Liver (tissue), 9 donors: ENCODE measurements around the gene GAS6. TPM values are rescaled to one million over a fixed set of nuclear protein-coding genes. Genes with fewer than 3 reads are reported as not detected.

ENCODE experiments used
- DNase-seq: peaks from one replicate; pipeline ENCODE4 v3.0.0-alpha.2; 2017; ENCODE audit warnings: low spot score
- H3K27ac ChIP-seq, 2 donors: one replicate each; pipeline ENCODE4 v1.7.0; 2013; ENCODE audit warnings: inconsistent platforms in 2 of 2, low read length in 2 of 2, control low read depth in 1 of 2, low read depth in 1 of 2, mild to moderate bottlenecking in 1 of 2
- H3K27me3 ChIP-seq, 4 donors: one replicate each; pipeline versions ENCODE4 v1.6.1 to v1.7.0; 2013; ENCODE audit warnings: low read length in 3 of 4, inconsistent platforms in 1 of 4, mild to moderate bottlenecking in 1 of 4, moderate library complexity in 1 of 4; ENCODE audit not compliant: control insufficient read depth in 4 of 4, insufficient read depth in 4 of 4
- H3K36me3 ChIP-seq, 4 donors: one replicate each; pipeline versions ENCODE4 v1.6.1 to v1.7.0; 2013; ENCODE audit warnings: low read length in 3 of 4, mild to moderate bottlenecking in 3 of 4, low read depth in 1 of 4, moderate library complexity in 1 of 4; ENCODE audit not compliant: control insufficient read depth in 4 of 4, insufficient read depth in 3 of 4
- H3K4me1 ChIP-seq, 4 donors: one replicate each; pipeline versions ENCODE4 v1.6.1 to v1.7.0; 2013; ENCODE audit warnings: low read length in 3 of 4, mild to moderate bottlenecking in 3 of 4, moderate library complexity in 1 of 4; ENCODE audit not compliant: control insufficient read depth in 4 of 4, insufficient read depth in 4 of 4
- H3K4me3 ChIP-seq, 3 donors: one replicate each; pipeline versions ENCODE4 v1.6.1 to v1.7.0; 2013; ENCODE audit warnings: low read length in 3 of 3, control low read depth in 1 of 3, low read depth in 1 of 3, mild to moderate bottlenecking in 1 of 3
- H3K9ac ChIP-seq, 2 donors: one replicate each; pipeline ENCODE4 v1.7.0; 2013; ENCODE audit warnings: low read length in 2 of 2, mild to moderate bottlenecking in 2 of 2, moderate library complexity in 2 of 2, control low read depth in 1 of 2, low read depth in 1 of 2
- H3K9me3 ChIP-seq, 4 donors: one replicate each; pipeline versions ENCODE4 v1.6.1 to v1.7.0; 2013; ENCODE audit warnings: low read length in 3 of 4; ENCODE audit not compliant: control insufficient read depth in 4 of 4
- ATF3 ChIP-seq: IDR thresholded peaks from 2 replicates; pipeline ENCODE4 v1.6.1; 2016; ENCODE audit warnings: antibody characterized with exemption
- CTCF ChIP-seq: fragments of 150-350 bp; IDR thresholded peaks from 2 replicates; pipeline ENCODE4 v1.5.1; 2017; ENCODE audit warnings: improper control_type of control experiment, low read depth, low read length; ENCODE audit not compliant: missing input control
- EGR1 ChIP-seq, 2 donors: IDR thresholded peaks; 2 replicates each; pipeline ENCODE4 v1.6.1; 2016 to 2018; ENCODE audit warnings: antibody characterized with exemption in 2 of 2, low read depth in 2 of 2
- FOXA1 ChIP-seq: IDR thresholded peaks from 2 replicates; pipeline ENCODE4 v1.6.1; 2016; ENCODE audit warnings: antibody characterized with exemption
- FOXA2 ChIP-seq: IDR thresholded peaks from 2 replicates; pipeline ENCODE4 v1.6.1; 2016; ENCODE audit warnings: antibody characterized with exemption
- HNF4A ChIP-seq, 2 donors: conservative IDR thresholded peaks; 2 replicates each; pipeline ENCODE4 v1.6.1; 2016; ENCODE audit warnings: antibody characterized with exemption in 2 of 2, mild to moderate bottlenecking in 2 of 2
- HNF4G ChIP-seq: IDR thresholded peaks from 2 replicates; pipeline ENCODE4 v1.6.1; 2016; ENCODE audit warnings: antibody characterized with exemption
- REST ChIP-seq: IDR thresholded peaks from 2 replicates; pipeline ENCODE4 v1.6.1; 2016; ENCODE audit warnings: antibody characterized with exemption, mild to moderate bottlenecking
- RXRA ChIP-seq, 2 donors: IDR thresholded peaks; 2 replicates each; pipeline ENCODE4 v1.6.1; 2017 to 2018; ENCODE audit warnings: antibody characterized with exemption in 2 of 2, mild to moderate bottlenecking in 1 of 2
- WGBS: extraction: QIAGEN DNeasy Blood & Tissue Kit; methylation state at CpG from one replicate; pipeline ENCODE4 v1.1.7; 2013; 5-methylcytosine and 5-hydroxymethylcytosine counted together
- polyA plus RNA-seq, 2 donors: library from polyadenylated mRNA; stranded (reverse) in 1 of 2; unstranded in 1 of 2; fragments of 200-250 nt in 1 of 2; fragments of >200 nt in 1 of 2; fragmentation: Nextera tagmentation in 1 of 2; extraction: Ambion mirVana in 1 of 2; gene quantifications; one replicate each; pipeline versions ENCODE4 v1.2.1 to v1.2.3, GENCODE V29; 2013 to 2015
- total RNA-seq, 2 donors: library from RNA; depleted of rRNA; stranded (reverse); fragments of >200 nt; gene quantifications; one replicate each; pipeline ENCODE4 v1.2.3, GENCODE V29; 2014
- TF ChIP-seq, protein P1 (sequence below): IDR thresholded peaks from 2 replicates; pipeline ENCODE4 v1.6.1; 2016; ENCODE audit warnings: antibody characterized with exemption
- donor health status: healthy.
- donor health status: healthy.
- donor health status: healthy.
- donor health status: healthy.
- donor health status: healthy.

The GAS6 gene
- total and polyA plus RNA-seq, 4 donors = 2.5 to 30.2 (median 9.1) TPM

DNA sequence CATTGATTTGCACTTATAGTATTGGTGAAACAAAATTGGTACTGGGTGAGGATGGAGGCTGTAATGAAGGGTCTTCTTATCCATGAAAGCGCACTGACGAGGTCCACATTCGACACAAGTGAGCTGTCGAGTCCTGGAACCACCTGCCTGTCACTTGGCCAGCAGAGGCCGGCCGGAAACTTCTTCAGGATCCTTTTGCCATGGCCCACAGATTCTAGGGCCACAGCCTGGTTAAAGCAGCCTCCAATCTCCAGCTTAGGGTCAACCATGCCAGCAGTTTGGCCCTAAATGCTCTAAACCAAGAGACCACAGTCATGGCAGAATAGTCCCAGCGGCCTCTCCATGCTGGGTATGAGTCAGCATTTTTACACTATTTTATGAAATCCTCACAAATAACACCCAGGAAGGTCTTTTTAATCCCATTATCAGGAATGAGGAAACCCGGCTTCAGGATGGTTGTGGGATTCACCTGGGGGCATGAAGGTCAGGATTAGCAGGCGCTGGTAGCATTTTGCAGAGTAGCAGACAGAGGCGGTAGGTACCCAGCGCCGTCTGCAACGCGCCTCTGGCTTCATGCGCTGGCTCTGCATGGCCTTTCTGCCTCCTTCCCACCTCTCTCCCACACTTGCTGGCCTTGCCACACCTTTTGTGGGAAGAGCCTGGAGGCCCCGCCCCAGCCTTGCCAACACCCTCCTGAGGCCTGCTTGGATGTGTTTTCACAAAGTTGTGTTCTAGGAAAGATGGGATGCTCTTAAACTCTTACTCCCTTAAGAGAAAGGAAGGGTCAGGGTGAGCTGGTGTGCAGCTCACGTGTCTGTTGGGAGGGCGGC is 15.2 kb downstream of the GAS6 start:
- TF ChIP-seq, protein P1, sequence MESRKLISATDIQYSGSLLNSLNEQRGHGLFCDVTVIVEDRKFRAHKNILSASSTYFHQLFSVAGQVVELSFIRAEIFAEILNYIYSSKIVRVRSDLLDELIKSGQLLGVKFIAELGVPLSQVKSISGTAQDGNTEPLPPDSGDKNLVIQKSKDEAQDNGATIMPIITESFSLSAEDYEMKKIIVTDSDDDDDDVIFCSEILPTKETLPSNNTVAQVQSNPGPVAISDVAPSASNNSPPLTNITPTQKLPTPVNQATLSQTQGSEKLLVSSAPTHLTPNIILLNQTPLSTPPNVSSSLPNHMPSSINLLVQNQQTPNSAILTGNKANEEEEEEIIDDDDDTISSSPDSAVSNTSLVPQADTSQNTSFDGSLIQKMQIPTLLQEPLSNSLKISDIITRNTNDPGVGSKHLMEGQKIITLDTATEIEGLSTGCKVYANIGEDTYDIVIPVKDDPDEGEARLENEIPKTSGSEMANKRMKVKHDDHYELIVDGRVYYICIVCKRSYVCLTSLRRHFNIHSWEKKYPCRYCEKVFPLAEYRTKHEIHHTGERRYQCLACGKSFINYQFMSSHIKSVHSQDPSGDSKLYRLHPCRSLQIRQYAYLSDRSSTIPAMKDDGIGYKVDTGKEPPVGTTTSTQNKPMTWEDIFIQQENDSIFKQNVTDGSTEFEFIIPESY = no peak
- no peak for TF ChIP-seq FOXA2
- TF ChIP-seq HNF4A (conservative IDR thresholded peaks at IDR 0.05) = no peak
- no peak for TF ChIP-seq ATF3
- Histone ChIP-seq H3K9me3 (no peaks in the 10 kb centered on the region), H3K27me3 (no peaks in the 10 kb centered on the region), H3K36me3 (no peaks in the 10 kb centered on the region), H3K27ac (no peak overlapping the region), H3K9ac (no peak overlapping the region), H3K4me1 (peaks cover 11 to 33% (median 16%) of the 10 kb centered on the region in 4 donors), H3K4me3 (no peak overlapping the region)
- DNase-seq = no peak
- 91% methylated on average over 18 of the region's 18 CpGs for WGBS

GRCh38 chr13:113848020-113848419 is 15.9 kb downstream of the GAS6 start:
- Histone ChIP-seq H3K4me1 (peaks cover 9 to 28% (median 11%) of the 10 kb centered on the region in 4 donors), H3K4me3 (no peak overlapping the region), H3K36me3 (no peaks in the 10 kb centered on the region), H3K9ac (no peak overlapping the region), H3K27ac (no peak overlapping the region), H3K9me3 (no peaks in the 10 kb centered on the region), H3K27me3 (no peaks in the 10 kb centered on the region)
- DNase-seq = no peak
- 84% methylated on average over 8 of the region's 8 CpGs for WGBS
- TF ChIP-seq HNF4A (conservative IDR thresholded peaks at IDR 0.05) = no peak
- no peak for TF ChIP-seq FOXA1
- TF ChIP-seq, protein P1 = no peak
- no peak for TF ChIP-seq CTCF
- TF ChIP-seq HNF4G = no peak
- no peak for TF ChIP-seq EGR1 (IDR thresholded peaks at IDR 0.05; ENCODE audit: low read depth in 2 of 2)

DNA sequence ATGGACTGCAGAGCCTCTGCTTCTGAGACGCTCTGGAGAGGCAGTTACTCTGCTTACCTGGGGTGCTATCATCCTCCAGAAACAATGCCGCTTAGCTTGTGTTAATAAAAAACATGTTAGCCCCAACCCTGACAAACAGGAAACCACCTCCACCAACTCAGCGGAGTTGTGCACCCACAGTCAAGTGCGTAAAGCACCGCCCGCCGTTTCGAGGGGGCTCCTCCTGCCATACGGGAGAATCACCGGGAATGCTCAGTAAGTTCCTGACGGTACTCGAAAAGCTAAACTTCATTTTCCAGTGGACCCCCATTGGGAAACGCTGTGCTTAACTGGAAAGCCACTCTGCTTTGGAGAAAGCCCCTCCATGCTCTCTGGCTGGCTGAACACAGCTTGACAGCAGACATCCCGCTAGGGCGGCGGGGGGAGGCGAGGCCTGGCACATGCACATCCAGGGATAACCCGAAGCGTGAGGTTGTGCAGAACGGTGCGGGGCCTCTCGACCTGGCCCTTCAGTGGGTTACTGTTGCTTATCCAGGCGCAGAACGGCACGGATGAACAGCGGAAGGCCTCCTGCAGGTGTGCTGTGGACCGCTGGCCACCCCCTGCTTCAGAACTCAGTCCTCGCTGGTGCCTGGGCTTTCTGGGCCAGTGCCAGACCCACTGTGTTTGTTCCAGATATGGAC is 17.1 kb downstream of the GAS6 start:
- no peak for DNase-seq
- H3K4me3 ChIP-seq = no peak overlapping the region
- no peaks in the 10 kb centered on the region for H3K36me3 ChIP-seq
- no peak overlapping the region for H3K9ac ChIP-seq
- peaks cover 2 to 21% (median 7%) of the 10 kb centered on the region in 4 donors for H3K4me1 ChIP-seq
- no peak overlapping the region for H3K27ac ChIP-seq
- 93% methylated on average over 28 of the region's 28 CpGs for WGBS
- H3K9me3 ChIP-seq = no peaks in the 10 kb centered on the region
- no peaks in the 10 kb centered on the region for H3K27me3 ChIP-seq
- TF ChIP-seq FOXA2 = no peak
- TF ChIP-seq HNF4G = no peak
- TF ChIP-seq CTCF = no peak
- TF ChIP-seq REST = no peak
- TF ChIP-seq RXRA (IDR thresholded peaks at IDR 0.05) = no peak
